ENCODE measurements around the gene CACNG4. TPM values are rescaled to one million over a fixed set of nuclear protein-coding genes. Genes with fewer than 3 reads are reported as not detected.

The CACNG4 gene
- total and polyA plus RNA-seq, 9 of the 15 experiments (the other 6 are each of a cell fraction or from before 2014, with no cell fraction given) = 0.07 TPM; not detected in 8

DNA sequence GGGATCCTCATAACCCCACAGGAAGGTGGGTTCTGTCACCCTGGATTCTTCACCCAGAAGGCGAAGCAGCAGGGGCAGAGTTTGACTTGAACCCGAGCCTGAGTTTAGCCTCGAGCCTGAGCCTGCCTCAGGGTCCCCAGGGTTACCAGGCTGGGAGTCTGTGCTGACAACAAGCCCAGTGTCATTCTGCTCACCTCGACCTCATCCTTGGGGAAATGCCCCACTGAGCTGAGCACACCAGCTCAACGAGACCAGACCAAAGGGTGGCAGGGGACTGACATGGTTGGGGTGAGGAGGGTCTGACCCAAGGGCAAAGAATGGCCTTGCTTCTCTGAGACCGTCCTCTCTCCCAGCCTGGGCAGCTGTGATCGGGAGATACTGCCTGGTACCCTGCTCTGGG, 20.2 kb downstream of the CACNG4 start:
- Histone ChIP-seq H3K9me3 (replicated peaks; ENCODE audit: control insufficient read depth, insufficient read depth, low read depth, low read length) (no peaks in the 10 kb centered on the region; the same call in 1 of the 2 replicates), H3K4me2 (ENCODE audit: insufficient read depth, low read length) (no peak overlapping the region), H3K9ac (ENCODE audit: insufficient read depth in 1 of 2, low read depth in 2 of 2, low read length in 2 of 2) (peak overlapping the region in 1 of 2 experiments; percentile 32; a peak in 1 of 4 replicates), H2AFZ (ENCODE audit: low read depth, low read length) (no peak overlapping the region), H3K9me1 (ENCODE audit: control insufficient read depth, insufficient read depth, low read length) (no peaks in the 10 kb centered on the region), H3K27ac (ENCODE audit: extremely low read depth, low read depth, low read length) (no peak overlapping the region), H4K20me1 (replicated peaks; ENCODE audit: control insufficient read depth, insufficient read depth, low read length) (peaks cover 6% of the 10 kb centered on the region; the same call in 1 of the 2 replicates), H3K4me1 (replicated peaks in 1 of 2; ENCODE audit: control insufficient read depth in 2 of 2, insufficient read depth in 2 of 2, low read length in 2 of 2) (no peaks in the 10 kb centered on the region), H3K27me3 (ENCODE audit: control insufficient read depth in 2 of 2, insufficient read depth in 2 of 2, low read length in 2 of 2) (peaks cover 23 to 50% of the 10 kb centered on the region in 2 experiments; a peak in 4 of 5 replicates), H3K36me3 (ENCODE audit: control insufficient read depth, insufficient read depth, low read length) (no peaks in the 10 kb centered on the region), H3K79me2 (ENCODE audit: control insufficient read depth, insufficient read depth, low read length) (no peaks in the 10 kb centered on the region), H3K4me3 (no peak overlapping the region)
- FAIRE-seq = no peak
- BruUV-seq (replicated peaks) = no TSS peak
- 0% methylated on average over 7 of the region's 7 CpGs for WGBS (ENCODE audit: insufficient coverage, low coverage, missing lambda C conversion rate)
- intact Hi-C loops (cut with micrococcal nuclease) = no loop called here
- POLR2A ChIA-PET = no interaction called here
- ATAC-seq = no peak
- no peak for DNase-seq (ENCODE audit: extremely low read depth in 1 of 4, low spot score in 3 of 4)
- CTCF ChIA-PET (ENCODE audit: low intra/inter-chr PET ratio) = no interaction called here
- in situ Hi-C loops (cut with MboI) = no loop called here
- TF ChIP-seq KLF13 (tag; IDR thresholded peaks at IDR 0.05; ENCODE audit: borderline replicate concordance, low read depth) (no peak), RFX5 (IDR thresholded peaks at IDR 0.05; ENCODE audit: low read depth, low read length) (no peak), GABPB2 (CRISPR knock-in tag; conservative IDR thresholded peaks at IDR 0.05) (no peak), ZNF197 (CRISPR knock-in tag; IDR thresholded peaks at IDR 0.05; ENCODE audit: low read depth) (no peak), HMG20A (CRISPR knock-in tag; conservative IDR thresholded peaks at IDR 0.05) (no peak), PYGO2 (tag; IDR thresholded peaks at IDR 0.05) (no peak), HDAC2 (IDR thresholded peaks at IDR 0.05) (no peak), WHSC1 (IDR thresholded peaks at IDR 0.05; ENCODE audit: low read length) (no peak), CEBPG (CRISPR knock-in tag; IDR thresholded peaks at IDR 0.05) (no peak), CEBPG (tag; conservative IDR thresholded peaks at IDR 0.05 in 1 of 2, IDR thresholded peaks at IDR 0.05 in 1 of 2) (no peak), HNRNPL (IDR thresholded peaks at IDR 0.05; ENCODE audit: low read depth, low read length) (no peak), ZNF134 (CRISPR knock-in tag; conservative IDR thresholded peaks at IDR 0.05) (no peak), MEF2D (tag; conservative IDR thresholded peaks at IDR 0.05; ENCODE audit: low read depth) (no peak), SAP30 (IDR thresholded peaks at IDR 0.05; ENCODE audit: borderline replicate concordance, insufficient read depth, low read depth, low read length, poor library complexity, severe bottlenecking) (no peak)
- TF ChIP-seq, protein P1, sequence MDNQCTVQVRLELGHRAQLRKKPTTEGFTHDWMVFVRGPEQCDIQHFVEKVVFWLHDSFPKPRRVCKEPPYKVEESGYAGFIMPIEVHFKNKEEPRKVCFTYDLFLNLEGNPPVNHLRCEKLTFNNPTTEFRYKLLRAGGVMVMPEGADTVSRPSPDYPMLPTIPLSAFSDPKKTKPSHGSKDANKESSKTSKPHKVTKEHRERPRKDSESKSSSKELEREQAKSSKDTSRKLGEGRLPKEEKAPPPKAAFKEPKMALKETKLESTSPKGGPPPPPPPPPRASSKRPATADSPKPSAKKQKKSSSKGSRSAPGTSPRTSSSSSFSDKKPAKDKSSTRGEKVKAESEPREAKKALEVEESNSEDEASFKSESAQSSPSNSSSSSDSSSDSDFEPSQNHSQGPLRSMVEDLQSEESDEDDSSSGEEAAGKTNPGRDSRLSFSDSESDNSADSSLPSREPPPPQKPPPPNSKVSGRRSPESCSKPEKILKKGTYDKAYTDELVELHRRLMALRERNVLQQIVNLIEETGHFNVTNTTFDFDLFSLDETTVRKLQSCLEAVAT (IDR thresholded peaks at IDR 0.05) = no peak
- TF ChIP-seq, protein P2, sequence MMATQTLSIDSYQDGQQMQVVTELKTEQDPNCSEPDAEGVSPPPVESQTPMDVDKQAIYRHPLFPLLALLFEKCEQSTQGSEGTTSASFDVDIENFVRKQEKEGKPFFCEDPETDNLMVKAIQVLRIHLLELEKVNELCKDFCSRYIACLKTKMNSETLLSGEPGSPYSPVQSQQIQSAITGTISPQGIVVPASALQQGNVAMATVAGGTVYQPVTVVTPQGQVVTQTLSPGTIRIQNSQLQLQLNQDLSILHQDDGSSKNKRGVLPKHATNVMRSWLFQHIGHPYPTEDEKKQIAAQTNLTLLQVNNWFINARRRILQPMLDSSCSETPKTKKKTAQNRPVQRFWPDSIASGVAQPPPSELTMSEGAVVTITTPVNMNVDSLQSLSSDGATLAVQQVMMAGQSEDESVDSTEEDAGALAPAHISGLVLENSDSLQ (IDR thresholded peaks at IDR 0.05) = no peak
- TF ChIP-seq, protein P3, sequence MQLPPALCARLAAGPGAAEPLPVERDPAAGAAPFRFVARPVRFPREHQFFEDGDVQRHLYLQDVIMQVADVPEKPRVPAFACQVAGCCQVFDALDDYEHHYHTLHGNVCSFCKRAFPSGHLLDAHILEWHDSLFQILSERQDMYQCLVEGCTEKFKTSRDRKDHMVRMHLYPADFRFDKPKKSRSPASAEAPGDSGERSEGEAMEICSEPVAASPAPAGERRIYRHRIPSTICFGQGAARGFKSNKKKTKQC (CRISPR knock-in tag; IDR thresholded peaks at IDR 0.05) = no peak
- TF ChIP-seq, protein P4, sequence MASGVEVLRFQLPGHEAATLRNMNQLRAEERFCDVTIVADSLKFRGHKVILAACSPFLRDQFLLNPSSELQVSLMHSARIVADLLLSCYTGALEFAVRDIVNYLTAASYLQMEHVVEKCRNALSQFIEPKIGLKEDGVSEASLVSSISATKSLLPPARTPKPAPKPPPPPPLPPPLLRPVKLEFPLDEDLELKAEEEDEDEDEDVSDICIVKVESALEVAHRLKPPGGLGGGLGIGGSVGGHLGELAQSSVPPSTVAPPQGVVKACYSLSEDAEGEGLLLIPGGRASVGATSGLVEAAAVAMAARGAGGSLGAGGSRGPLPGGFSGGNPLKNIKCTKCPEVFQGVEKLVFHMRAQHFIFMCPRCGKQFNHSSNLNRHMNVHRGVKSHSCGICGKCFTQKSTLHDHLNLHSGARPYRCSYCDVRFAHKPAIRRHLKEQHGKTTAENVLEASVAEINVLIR (CRISPR knock-in tag; IDR thresholded peaks at IDR 0.05) = no peak

Measured in K562 (cell line).